IMR-90 (cell line): Measurements from ENCODE around the gene LY6G6D. TPM values are rescaled to one million over a fixed set of nuclear protein-coding genes. Genes with fewer than 3 reads are reported as not detected.

Experiments used
- ATAC-seq: fragments of 200-7000 bp; cut with Tn5 transposase; 2 replicates; pipeline ENCODE4 v1.9.1; 2020; ENCODE audit warnings: low read depth, mild to moderate bottlenecking, moderate library complexity
- BruUV-seq: library from RNA; stranded (reverse); fragments of 400-500 nt; replicated peaks from 2 replicates; lab custom pipeline; 2021; lab: Mats Ljungman, UMichigan
- CTCF ChIA-PET: fragments of 300-600 bp; formaldehyde crosslinking; extraction: SDS; loops from one replicate; lab custom pipeline; 2021; ENCODE audit warnings: antibody characterized with exemption; lab: Yijun Ruan, JAX
- POLR2A ChIA-PET: fragments of 300-600 bp; sonication (Branson Sonifier 250); formaldehyde crosslinking; loops from one replicate; lab custom pipeline; 2022; ENCODE audit warnings: antibody characterized with exemption; ENCODE audit not compliant: unreplicated experiment; lab: Charles Lee
- DNase-seq: peaks from one replicate; pipeline ENCODE4 v3.0.0; 2013
- H2AFZ ChIP-seq: replicated peaks from 2 replicates; pipeline ENCODE3; 2013; ENCODE audit warnings: low read length, mild to moderate bottlenecking; ENCODE audit not compliant: poor library complexity
- H2AK5ac ChIP-seq: 2 replicates; pipeline ENCODE4 v1.6.1; 2013; ENCODE audit warnings: low read depth, low read length, inconsistent platforms
- H2AK9ac ChIP-seq: replicated peaks from 2 replicates; pipeline ENCODE3; 2013; ENCODE audit warnings: mild to moderate bottlenecking, low read depth, low read length, moderate library complexity; ENCODE audit not compliant: poor library complexity
- H2BK120ac ChIP-seq: 2 replicates; pipeline ENCODE4 v1.6.1; 2013; ENCODE audit warnings: low read depth, low read length, inconsistent platforms
- H2BK15ac ChIP-seq: 3 replicates; pipeline ENCODE4 v1.6.1; 2013; ENCODE audit warnings: low read depth, low read length, inconsistent platforms
- H2BK20ac ChIP-seq: 2 replicates; pipeline ENCODE4 v1.6.1; 2013; ENCODE audit warnings: low read depth, mild to moderate bottlenecking, inconsistent platforms, low read length, moderate library complexity
- H2BK5ac ChIP-seq: 2 replicates; pipeline ENCODE4 v1.6.1; 2013; ENCODE audit warnings: mild to moderate bottlenecking, low read depth, low read length, inconsistent platforms; ENCODE audit not compliant: poor library complexity, severe bottlenecking
- H3K14ac ChIP-seq: replicated peaks from 2 replicates; pipeline ENCODE4 v1.6.1; 2013; ENCODE audit warnings: low read depth, low read length, inconsistent platforms
- H3K18ac ChIP-seq: 2 replicates; pipeline ENCODE4 v1.6.1; 2013; ENCODE audit warnings: low read depth, low read length, control low read depth
- H3K23ac ChIP-seq: 2 replicates; pipeline ENCODE4 v1.6.1; 2013; ENCODE audit warnings: low read depth, low read length, inconsistent platforms
- H3K27ac ChIP-seq: 2 replicates; pipeline ENCODE4 v1.5.1; 2013; ENCODE audit warnings: mild to moderate bottlenecking, control low read depth, low read length; ENCODE audit not compliant: insufficient read depth
- H3K27me3 ChIP-seq: 2 replicates; pipeline ENCODE4 v1.6.1; 2013; ENCODE audit warnings: low read length; ENCODE audit not compliant: control insufficient read depth, insufficient read depth
- H3K36me3 ChIP-seq: 2 replicates; pipeline ENCODE4 v1.6.1; 2013; ENCODE audit warnings: low read length, mixed read lengths; ENCODE audit not compliant: control insufficient read depth, insufficient read depth
- H3K4ac ChIP-seq: 2 replicates; pipeline ENCODE4 v1.6.1; 2013; ENCODE audit warnings: low read depth, low read length, inconsistent platforms
- H3K4me1 ChIP-seq: 2 replicates; pipeline ENCODE4 v1.6.1; 2013; ENCODE audit warnings: low read length, mixed read lengths; ENCODE audit not compliant: control insufficient read depth, insufficient read depth
- H3K4me2 ChIP-seq: 2 replicates; pipeline ENCODE4 v1.6.1; 2013; ENCODE audit warnings: low read depth, mild to moderate bottlenecking, control low read depth, low read length, moderate library complexity
- H3K4me3 ChIP-seq: 2 replicates; pipeline ENCODE4 v1.5.1; 2013; ENCODE audit warnings: low read depth, mild to moderate bottlenecking, control low read depth, low read length, moderate library complexity; ENCODE audit not compliant: insufficient read depth
- H3K56ac ChIP-seq: 2 replicates; pipeline ENCODE4 v1.6.1; 2013; ENCODE audit warnings: low read length, inconsistent platforms; ENCODE audit not compliant: insufficient read depth; ENCODE audit errors: extremely low read depth
- H3K79me1 ChIP-seq, 2 experiments: 2 replicates each; pipeline ENCODE4 v1.6.1; 2013; ENCODE audit warnings: low read length in 2 of 2, inconsistent platforms in 1 of 2, low read depth in 1 of 2
- H3K9ac ChIP-seq: 2 replicates; pipeline ENCODE4 v1.6.1; 2013; ENCODE audit warnings: low read depth, low read length, control low read depth
- H3K9me1 ChIP-seq: 2 replicates; pipeline ENCODE4 v1.6.1; 2013; ENCODE audit warnings: low read length, inconsistent platforms; ENCODE audit not compliant: insufficient read depth
- H3K9me3 ChIP-seq: 2 replicates; pipeline ENCODE4 v1.6.1; 2013; ENCODE audit warnings: low read length; ENCODE audit not compliant: control insufficient read depth, insufficient read depth
- H4K20me1 ChIP-seq: 2 replicates; pipeline ENCODE4 v1.6.1; 2013; ENCODE audit warnings: low read length, inconsistent platforms; ENCODE audit not compliant: insufficient read depth
- H4K5ac ChIP-seq: 2 replicates; pipeline ENCODE4 v1.6.1; 2013; ENCODE audit warnings: mild to moderate bottlenecking, low read depth, low read length, control low read depth
- H4K8ac ChIP-seq, 2 experiments: 2 replicates each; pipeline ENCODE4 v1.6.1; 2013; ENCODE audit warnings: low read depth in 2 of 2, low read length in 2 of 2, control low read depth in 1 of 2, inconsistent platforms in 1 of 2
- H4K91ac ChIP-seq: 2 replicates; pipeline ENCODE4 v1.6.1; 2013; ENCODE audit warnings: low read depth, low read length, inconsistent platforms; ENCODE audit not compliant: insufficient read depth
- CEBPB ChIP-seq: IDR thresholded peaks from 2 replicates; pipeline ENCODE4 v1.6.1; 2012; ENCODE audit warnings: low read depth, low read length, improper control_type of control experiment
- CHD1 ChIP-seq: IDR thresholded peaks from 2 replicates; pipeline ENCODE4 v1.6.1; 2012; ENCODE audit warnings: low read depth, low read length, improper control_type of control experiment
- MAFK ChIP-seq: IDR thresholded peaks from 2 replicates; pipeline ENCODE4 v1.6.1; 2012; ENCODE audit warnings: low read depth, low read length, improper control_type of control experiment
- MXI1 ChIP-seq: IDR thresholded peaks from 2 replicates; pipeline ENCODE4 v1.6.1; 2012; ENCODE audit warnings: low read depth, mild to moderate bottlenecking, low read length, moderate library complexity, borderline replicate concordance
- POLR2A ChIP-seq: IDR thresholded peaks from 2 replicates; pipeline ENCODE4 v1.6.1; 2012; ENCODE audit warnings: mild to moderate bottlenecking, low read depth, low read length
- RAD21 ChIP-seq: IDR thresholded peaks from 2 replicates; pipeline ENCODE4 v1.6.1; 2012; ENCODE audit warnings: low read length, improper control_type of control experiment
- RCOR1 ChIP-seq: IDR thresholded peaks from 2 replicates; pipeline ENCODE4 v1.6.1; 2012; ENCODE audit warnings: mild to moderate bottlenecking, low read length, improper control_type of control experiment; ENCODE audit not compliant: insufficient replicate concordance
- RFX5 ChIP-seq: IDR thresholded peaks from 2 replicates; pipeline ENCODE4 v1.8.0; 2012; ENCODE audit warnings: low read depth, mild to moderate bottlenecking, low read length, moderate library complexity
- USF2 ChIP-seq: fragments of 150-350 bp; IDR thresholded peaks from 2 replicates; pipeline ENCODE4 v1.6.1; 2017; ENCODE audit warnings: mild to moderate bottlenecking, antibody characterized with exemption, low read length, low read depth
- WGBS, 2 experiments: methylation state at CpG; one replicate each; pipeline versions ENCODE4 v1.1.5 to v1.1.7; 2013; ENCODE audit warnings: missing lambda C conversion rate in 2 of 2; ENCODE audit not compliant: insufficient read length in 1 of 2; ENCODE audit errors: extremely low coverage in 2 of 2; 5-methylcytosine and 5-hydroxymethylcytosine counted together
- dilution Hi-C: fragments of 300-500 bp; cut with HindIII; formaldehyde crosslinking; loops from one replicate; pipeline ENCODE4 v1.14.3; 2018; ENCODE audit warnings: low sequenced_read_pairs; ENCODE audit not compliant: unreplicated experiment
- in situ Hi-C: fragments of 300-500 bp; cut with MboI; formaldehyde crosslinking; loops from 3 replicates; pipeline ENCODE4 v1.14.3; 2019; ENCODE audit warnings: low sequenced_read_pairs, inconsistent platforms, mixed read lengths
- intact Hi-C: fragments of 100-400 bp; cut with micrococcal nuclease; formaldehyde crosslinking; loops from 2 replicates; pipeline ENCODE4 v1.10.0; 2022
- polyA plus RNA-seq, 3 experiments: library from polyadenylated mRNA; depleted of rRNA; stranded (reverse); fragments of >200 nt; gene quantifications; 2 replicates each; pipeline ENCODE4 v1.2.3, GENCODE V29; 2012; ENCODE audit warnings: low replicate concordance in 1 of 3
- total RNA-seq: library from RNA; depleted of rRNA; stranded (reverse); fragments of >200 nt; gene quantifications from 2 replicates; pipeline ENCODE4 v1.2.3, GENCODE V29; 2012
- TF ChIP-seq, protein P1 (sequence below): conservative IDR thresholded peaks from 2 replicates; pipeline ENCODE4 v1.5.1; 2012; ENCODE audit warnings: mild to moderate bottlenecking, low read depth, low read length, improper control_type of control experiment

The LY6G6D gene
- total and polyA plus RNA-seq, 2 of the 4 experiments (the other 2 are of a cell fraction) = not detected

DNA sequence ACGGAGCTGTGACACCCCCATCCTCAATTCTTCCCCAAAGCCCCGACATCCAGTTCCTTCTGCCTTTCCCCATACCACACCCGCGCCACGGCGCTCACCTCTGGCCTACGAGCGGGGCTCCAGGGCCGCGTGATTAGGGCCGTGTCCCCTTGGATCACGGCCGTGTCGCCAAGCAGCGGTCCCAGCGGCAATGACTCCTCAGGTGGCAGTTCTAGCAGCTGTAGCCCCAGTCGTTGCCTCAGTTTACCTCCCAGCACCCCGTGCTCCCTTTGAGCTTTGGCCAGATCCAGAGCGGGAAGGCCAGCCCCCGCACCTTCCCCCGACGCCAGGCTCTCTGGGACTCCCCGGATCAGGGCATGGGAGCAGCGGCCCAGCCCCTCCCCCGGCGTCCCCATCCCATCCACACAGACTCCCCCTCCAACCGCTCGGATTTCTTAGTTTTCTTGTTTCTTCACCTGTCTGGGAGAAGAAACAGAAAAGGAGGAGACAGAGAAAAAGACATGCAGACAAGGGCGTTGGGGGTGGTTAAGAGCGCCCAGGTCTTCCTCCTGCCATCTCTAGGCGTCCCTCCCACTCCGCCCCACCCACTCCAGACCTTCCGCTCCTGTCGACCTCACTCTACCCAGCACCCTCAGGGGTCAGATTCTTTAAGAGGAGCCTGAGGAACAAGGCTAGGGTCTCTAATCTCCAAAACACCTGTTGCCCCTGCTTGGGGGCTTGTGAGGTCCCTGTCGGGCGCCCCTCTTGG is 13.8 kb downstream of the LY6G6D start, which contains the start of gene DDAH2:
DDAH2 (minus strand) TSS at position 533 of the 748 bp plus-strand sequence; CDS start at position 395, 138 bp downstream.
- in situ Hi-C loops = no loop called here
- ATAC-seq = peak; percentile 33
- peak within 1 kb of the TSS; percentile 96 for H2AFZ ChIP-seq

More for the DNA sequence above, 13.8 kb downstream of the LY6G6D start, which contains the start of gene DDAH2:
- Histone ChIP-seq H2BK120ac (peak within 1 kb of the TSS; percentile 78), H2BK5ac (peak within 1 kb of the TSS; percentile 83), H3K4ac (peak within 1 kb of the TSS; percentile 92), H3K9ac (peak within 1 kb of the TSS; percentile 81), H2BK15ac (peak within 1 kb of the TSS; percentile 45; the same call in 1 of the 3 replicates), H3K23ac (peak within 1 kb of the TSS; percentile 91; the same call in 1 of the 2 replicates), H2AK9ac (peak within 1 kb of the TSS; percentile 99), H3K27ac (peak within 1 kb of the TSS; percentile 85), H2AK5ac (peak within 1 kb of the TSS; percentile 90), H2BK20ac (0 out of 2 replicates have a peak within 1 kb of the TSS, but pooled peaks have one; percentile 6), H3K9me3 (no peaks in the 10 kb centered on the region), H3K14ac (peak within 1 kb of the TSS; percentile 89), H3K27me3 (no peaks in the 10 kb centered on the region), H3K18ac (peak within 1 kb of the TSS; percentile 66; the same call in 1 of the 2 replicates), H3K56ac (peak within 1 kb of the TSS; percentile 67), H3K4me3 (peak within 1 kb of the TSS; percentile 85), H4K20me1 (peaks cover 26% of the 10 kb centered on the region), H3K79me1 (peaks cover 0 to 44% of the 10 kb centered on the region in 2 experiments; a peak in 3 of 4 replicates), H4K8ac (peak within 1 kb of the TSS; percentile 17 to 82; a peak in 2 of 4 replicates), H4K5ac (peak within 1 kb of the TSS; percentile 50), H3K36me3 (peaks cover 44% of the 10 kb centered on the region), H3K4me1 (peaks cover 3% of the 10 kb centered on the region), H4K91ac (peak within 1 kb of the TSS; percentile 72), H3K4me2 (peak within 1 kb of the TSS; percentile 92), H3K9me1 (peaks cover under 1% of the 10 kb centered on the region; the same call in 1 of the 2 replicates)
- DNase-seq = no peak
- no TSS peak for BruUV-seq
- dilution Hi-C loops = no loop called here
- intact Hi-C loops = loop anchor here (2.0 kb wide), 2 partner anchors 48 to 102 kb away; partner anchors contain the start of gene LY6G5C
- ChIA-PET CTCF (interaction anchor here (0.5 to 0.7 kb wide), 2 partner anchors 42 to 48 kb away, joined by 3 read pairs; partner anchors contain the start of gene LY6G5C), POLR2A (interaction anchor here (0.6 kb wide), 1 partner anchor 189 kb away, joined by 3 read pairs; no protein-coding TSS in a partner anchor)
- 6% methylated on average over 14 of the region's 36 CpGs; no CpG with 5 or more reads in 1 of the 2 experiments for WGBS, 2 experiments
- TF ChIP-seq RCOR1 = no peak
- no peak for TF ChIP-seq POLR2A
- no peak for TF ChIP-seq CEBPB
- TF ChIP-seq MXI1 = no peak
- no peak for TF ChIP-seq MAFK
- TF ChIP-seq CHD1 = no peak
- no peak for TF ChIP-seq USF2
- TF ChIP-seq, protein P1, sequence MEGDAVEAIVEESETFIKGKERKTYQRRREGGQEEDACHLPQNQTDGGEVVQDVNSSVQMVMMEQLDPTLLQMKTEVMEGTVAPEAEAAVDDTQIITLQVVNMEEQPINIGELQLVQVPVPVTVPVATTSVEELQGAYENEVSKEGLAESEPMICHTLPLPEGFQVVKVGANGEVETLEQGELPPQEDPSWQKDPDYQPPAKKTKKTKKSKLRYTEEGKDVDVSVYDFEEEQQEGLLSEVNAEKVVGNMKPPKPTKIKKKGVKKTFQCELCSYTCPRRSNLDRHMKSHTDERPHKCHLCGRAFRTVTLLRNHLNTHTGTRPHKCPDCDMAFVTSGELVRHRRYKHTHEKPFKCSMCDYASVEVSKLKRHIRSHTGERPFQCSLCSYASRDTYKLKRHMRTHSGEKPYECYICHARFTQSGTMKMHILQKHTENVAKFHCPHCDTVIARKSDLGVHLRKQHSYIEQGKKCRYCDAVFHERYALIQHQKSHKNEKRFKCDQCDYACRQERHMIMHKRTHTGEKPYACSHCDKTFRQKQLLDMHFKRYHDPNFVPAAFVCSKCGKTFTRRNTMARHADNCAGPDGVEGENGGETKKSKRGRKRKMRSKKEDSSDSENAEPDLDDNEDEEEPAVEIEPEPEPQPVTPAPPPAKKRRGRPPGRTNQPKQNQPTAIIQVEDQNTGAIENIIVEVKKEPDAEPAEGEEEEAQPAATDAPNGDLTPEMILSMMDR = no peak
- no peak for TF ChIP-seq RAD21
- TF ChIP-seq RFX5 = no peak
